Amniotic stem cell (primary cell): Measurements from ENCODE around the gene SPATS1.
A peak's percentile ranks its signal among the peaks of the same experiment; 100 is the strongest.

Experiments used
- DNase-seq: peaks from one replicate; lab custom pipeline; 2025; lab: John Stamatoyannopoulos, UW

SPATS1 gene

DNA sequence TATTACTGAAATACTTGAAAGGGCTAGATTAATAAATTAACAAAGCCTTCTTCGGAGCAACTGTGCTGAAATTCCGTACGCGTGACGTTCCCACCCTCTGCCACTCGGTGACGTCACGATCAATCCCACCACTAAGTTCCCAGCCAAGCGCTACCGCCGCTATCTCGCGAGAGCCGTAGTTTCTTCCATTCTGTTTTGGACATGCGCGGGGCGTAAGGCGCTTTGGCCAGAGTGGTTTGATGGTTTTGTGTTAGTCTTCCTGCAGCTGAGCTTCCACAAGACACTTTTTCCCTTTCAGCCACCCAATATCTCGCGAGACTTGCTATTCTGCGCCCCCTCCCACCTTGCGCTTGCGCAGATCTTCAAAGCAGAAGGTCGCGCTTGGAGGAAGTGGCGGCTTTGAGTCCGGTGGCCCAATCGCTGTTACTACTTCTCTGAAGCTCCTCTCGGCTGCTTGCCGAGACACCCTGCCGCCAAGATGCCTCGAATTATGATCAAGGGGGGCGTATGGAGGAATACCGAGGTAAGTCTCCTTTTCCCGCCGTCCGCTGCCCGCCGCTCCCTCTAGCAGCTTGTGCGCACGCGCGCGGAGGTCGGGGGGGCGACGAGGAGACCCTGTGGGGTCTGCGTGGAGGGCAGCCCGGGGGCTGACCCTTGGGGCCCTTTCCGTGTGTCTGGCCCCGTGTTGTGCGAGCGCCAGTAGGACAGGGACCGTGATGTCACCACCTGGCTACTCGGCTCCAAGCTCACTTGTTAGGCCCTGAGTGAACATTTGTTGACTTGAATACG, 45.1 kb downstream of the SPATS1 start, which contains the start of gene CDC5L:
TSS of gene CDC5L (plus strand) at position 361 of the 789 bp plus-strand sequence. CDS start at position 479, 118 bp downstream.
- peak; percentile 94 for DNase-seq

DNA sequence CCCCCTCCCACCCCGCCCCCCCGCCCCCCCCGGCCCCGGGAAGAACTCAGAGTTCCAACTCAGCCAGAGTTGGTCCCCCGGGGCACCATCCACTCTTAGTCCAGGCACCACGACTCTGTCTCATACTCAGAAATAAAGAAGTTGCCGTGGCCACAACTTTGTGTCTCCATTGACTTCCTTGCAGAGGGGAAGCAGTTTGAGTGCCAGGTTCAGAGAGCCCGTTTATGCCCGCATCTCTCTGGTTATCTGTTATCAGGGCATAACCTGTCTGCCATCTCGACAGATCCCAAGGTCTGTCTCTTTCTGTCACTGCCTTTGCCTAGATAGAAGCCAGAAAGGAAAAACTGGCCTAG, 45.7 kb downstream of the SPATS1 start:
- DNase-seq: no peak

DNA sequence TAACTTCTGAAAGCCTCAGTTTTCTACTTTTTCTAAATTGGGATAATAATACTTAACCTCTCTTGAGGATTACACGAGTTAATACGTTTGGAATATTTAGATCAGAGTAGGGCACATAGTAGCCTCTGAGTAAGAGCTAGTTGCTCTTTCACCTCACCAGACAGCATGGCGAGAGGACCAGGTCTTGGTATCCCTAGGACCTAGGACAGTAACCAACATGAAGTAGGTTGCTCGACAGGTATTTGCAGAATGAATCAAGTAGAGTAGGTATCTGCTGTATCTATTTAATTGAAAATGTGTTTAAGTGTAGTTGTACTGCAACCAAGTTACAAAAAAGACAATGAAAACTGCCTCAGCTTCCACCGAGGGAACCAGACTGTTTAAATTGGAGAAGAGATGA, 46.4 kb downstream of the SPATS1 start:
- DNase-seq: no peak

DNA sequence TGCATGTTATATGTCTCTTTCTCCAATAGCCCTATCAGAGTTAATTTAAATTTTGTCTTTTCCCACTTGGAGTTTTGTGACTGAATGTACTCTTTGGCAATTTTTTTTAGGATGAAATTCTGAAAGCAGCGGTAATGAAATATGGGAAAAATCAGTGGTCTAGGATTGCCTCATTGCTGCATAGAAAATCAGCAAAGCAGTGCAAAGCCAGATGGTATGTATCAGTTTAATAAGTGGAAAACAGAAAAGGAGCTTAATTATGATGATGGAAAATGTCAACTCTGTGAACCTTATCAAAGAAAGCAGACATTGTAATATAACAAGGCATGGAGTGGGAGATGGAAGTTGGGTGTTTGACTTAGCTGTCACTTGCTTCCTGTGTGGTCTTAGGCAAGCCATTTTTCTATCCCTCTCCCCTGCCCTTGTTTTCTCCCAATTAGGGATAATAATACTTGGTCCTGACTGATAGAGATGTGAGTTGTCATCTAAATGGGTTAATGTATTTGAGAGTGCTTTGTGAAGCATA, 47.8 kb downstream of the SPATS1 start:
- DNase-seq: no peak
